ENCODE results near the gene LOC128125822.

Gene LOC128125822

GRCh38 chr6:63563235-63563634, 9.0 kb upstream of the LOC128125822 start:
- ChIA-PET POLR2A (interaction anchor here (0.5 kb wide), 1 partner anchor 7 kb away, joined by 3 read pairs; no protein-coding TSS in a partner anchor), RAD21 (ENCODE audit: unreplicated experiment) (no interaction called here), CTCF (no interaction called here), SMC1A (ENCODE audit: uncharacterized antibody, unreplicated experiment) (no interaction called here)
- TF ChIP-seq FOS (IDR thresholded peaks at IDR 0.05; ENCODE audit: borderline replicate concordance, extremely low read depth, insufficient read length) (no peak), ZBTB4 (CRISPR knock-in tag; IDR thresholded peaks at IDR 0.05) (no peak), HDGF (IDR thresholded peaks at IDR 0.05) (no peak), POLR2AphosphoS2 (IDR thresholded peaks at IDR 0.05; ENCODE audit: low read depth, low read length) (no peak), MYC (IDR thresholded peaks at IDR 0.05; ENCODE audit: insufficient read depth, insufficient read length, insufficient replicate concordance, low read length, severe bottlenecking) (no peak), JUND (IDR thresholded peaks at IDR 0.05; ENCODE audit: low read depth, low read length) (no peak), MLLT1 (IDR thresholded peaks at IDR 0.05) (no peak), ZNF384 (IDR thresholded peaks at IDR 0.05; ENCODE audit: borderline replicate concordance, low read depth, low read length) (no peak), ELK1 (IDR thresholded peaks at IDR 0.05; ENCODE audit: low read depth, low read length) (no peak), TAF1 (IDR thresholded peaks at IDR 0.05; ENCODE audit: borderline replicate concordance, low read depth, low read length) (no peak), EZH2 (IDR thresholded peaks at IDR 0.05; ENCODE audit: borderline replicate concordance, control insufficient read depth, low read depth, low read length) (no peak)
- no peak for ATAC-seq
- Histone ChIP-seq H3K4me1 (ENCODE audit: control insufficient read depth, insufficient read depth, low read length) (0 out of 2 replicates have a peak, but pooled peaks cover 1% of the 10 kb centered on the region), H3K9me3 (replicated peaks; ENCODE audit: control insufficient read depth, insufficient read depth, low read length) (no peaks in the 10 kb centered on the region; the same call in 2 of the 3 replicates), H3K4me3 (no peak overlapping the region), H4K20me1 (ENCODE audit: control insufficient read depth, insufficient read depth) (no peaks in the 10 kb centered on the region), H3K79me2 (ENCODE audit: control insufficient read depth, insufficient read depth, low read length) (no peaks in the 10 kb centered on the region), H3K27me3 (replicated peaks in 1 of 2; ENCODE audit: control insufficient read depth in 2 of 2, insufficient read depth in 2 of 2, low read length in 1 of 2) (no peaks in the 10 kb centered on the region), H3K27ac (ENCODE audit: control insufficient read depth, insufficient read depth) (no peak overlapping the region), H2AFZ (ENCODE audit: control insufficient read depth, low read depth, low read length) (no peak overlapping the region), H3K4me2 (ENCODE audit: control insufficient read depth, insufficient read depth) (no peak overlapping the region), H3K9ac (ENCODE audit: control insufficient read depth, insufficient read depth, low read length) (no peak overlapping the region), H3K36me3 (ENCODE audit: control insufficient read depth in 2 of 2, insufficient read depth in 2 of 2, low read length in 1 of 2) (no peaks in the 10 kb centered on the region)
- no peak for FAIRE-seq
- no peak for DNase-seq (ENCODE audit: low read depth, low spot score)
- in situ Hi-C loops (cut with MboI), result no loop called here
- intact Hi-C loops (cut with micrococcal nuclease; ENCODE audit: unreplicated experiment), result no loop called here
- BruUV-seq (replicated peaks), result no TSS peak
- 90% methylated on average over 1 of the region's 1 CpG for WGBS (ENCODE audit: insufficient coverage, insufficient replicate concordance, low lambda C conversion rate, missing lambda C conversion rate)

Measured in GM12878 (cell line).